Osteoblast (primary cell): Measurements from ENCODE around the gene SMIM13. TPM values are rescaled to one million over a fixed set of nuclear protein-coding genes. Genes with fewer than 3 reads are reported as not detected.

Source experiments
- DNase-seq: peaks from one replicate; pipeline ENCODE4 v3.0.0; 2011; ENCODE audit warnings: low spot score, mixed read lengths; ENCODE audit not compliant: insufficient read length; ENCODE audit errors: missing footprints
- H2AFZ ChIP-seq: 2 replicates; pipeline ENCODE4 v1.6.0; 2011; ENCODE audit warnings: mild to moderate bottlenecking, low read length
- H3K27ac ChIP-seq: 2 replicates; pipeline ENCODE4 v1.5.1; 2011; ENCODE audit warnings: mild to moderate bottlenecking, low read depth, low read length, moderate library complexity
- H3K27me3 ChIP-seq: 2 replicates; pipeline ENCODE4 v1.6.0; 2012; ENCODE audit warnings: mild to moderate bottlenecking, control low read depth, inconsistent platforms, low read length, moderate library complexity; ENCODE audit not compliant: insufficient read depth
- H3K36me3 ChIP-seq: 2 replicates; pipeline ENCODE4 v1.5.1; 2011; ENCODE audit warnings: mild to moderate bottlenecking, low read length, control low read depth, moderate library complexity; ENCODE audit not compliant: insufficient read depth
- H3K4me1 ChIP-seq: 2 replicates; pipeline ENCODE4 v1.5.1; 2011; ENCODE audit warnings: mild to moderate bottlenecking, low read length, control low read depth, moderate library complexity; ENCODE audit not compliant: insufficient read depth
- H3K4me2 ChIP-seq: 2 replicates; pipeline ENCODE4 v1.6.0; 2011; ENCODE audit warnings: mild to moderate bottlenecking, low read length; ENCODE audit not compliant: insufficient read depth
- H3K4me3 ChIP-seq: fragments of 200-600 bp; sonication (generic); 3 replicates; pipeline ENCODE4 v1.5.1; 2012; ENCODE audit warnings: mild to moderate bottlenecking, low read length, inconsistent platforms; ENCODE audit not compliant: insufficient read depth
- H3K79me2 ChIP-seq: 2 replicates; pipeline ENCODE4 v1.6.0; 2012; ENCODE audit warnings: mild to moderate bottlenecking, low read length, control low read depth, inconsistent platforms; ENCODE audit not compliant: insufficient read depth
- H3K9me3 ChIP-seq: 2 replicates; pipeline ENCODE4 v1.5.1; 2011; ENCODE audit warnings: low read depth, low read length, control low read depth
- H4K20me1 ChIP-seq: 2 replicates; pipeline ENCODE4 v1.6.0; 2012; ENCODE audit warnings: mild to moderate bottlenecking, low read length, control low read depth; ENCODE audit not compliant: insufficient read depth
- total RNA-seq: library from RNA; depleted of rRNA; stranded (reverse); fragments of >200 nt; gene quantifications from 2 replicates; pipeline ENCODE4 v1.2.3, GENCODE V29; 2012
- TF ChIP-seq, protein P1 (sequence below): IDR thresholded peaks from 2 replicates; pipeline ENCODE4 v1.5.1; 2011; ENCODE audit warnings: mild to moderate bottlenecking, low read depth, low read length, moderate library complexity; ENCODE audit errors: extremely low read depth

The SMIM13 gene
- total RNA-seq, 1 donor: 8.3 TPM

DNA sequence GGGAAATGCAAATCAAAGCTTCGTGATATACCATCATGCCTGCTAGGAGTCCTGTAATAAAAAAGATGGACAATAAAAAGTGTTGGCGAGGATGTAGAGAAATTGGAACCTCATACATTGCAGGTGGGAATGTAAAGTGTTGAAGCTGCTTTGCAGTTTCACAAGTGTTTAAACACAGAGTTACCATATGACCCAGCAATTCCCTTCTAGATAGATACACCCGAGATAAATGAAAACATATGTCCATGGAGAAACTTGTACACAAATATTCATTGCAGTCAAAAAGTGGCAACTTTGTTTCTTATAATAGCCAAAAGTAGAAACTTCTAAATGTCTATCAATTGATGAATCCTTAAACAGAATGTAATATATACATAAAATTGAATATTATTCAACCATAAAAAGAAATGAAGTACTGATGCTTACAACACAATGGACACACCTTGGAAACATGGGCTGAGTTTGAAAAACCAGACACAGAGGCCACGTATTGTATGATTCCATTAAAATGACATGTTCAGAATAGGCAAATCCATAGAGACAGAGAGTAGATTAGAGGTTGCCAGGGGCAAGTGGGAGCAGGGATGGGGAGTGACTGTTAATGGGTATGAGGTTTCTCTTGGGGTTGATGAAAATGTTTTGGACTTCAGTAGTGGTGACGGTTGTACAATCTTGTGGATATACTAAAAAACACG, 38.7 kb downstream of the SMIM13 start:
- no peaks in the 10 kb centered on the region for H3K27me3 ChIP-seq
- DNase-seq: no peak
- H3K27ac ChIP-seq: no peak overlapping the region
- no peaks in the 10 kb centered on the region for H3K9me3 ChIP-seq
- no peak overlapping the region for H3K4me2 ChIP-seq
- H2AFZ ChIP-seq: no peak overlapping the region
- H3K79me2 ChIP-seq: peaks cover 41% of the 10 kb centered on the region
- H4K20me1 ChIP-seq: peaks cover 31% of the 10 kb centered on the region
- TF ChIP-seq, protein P1, sequence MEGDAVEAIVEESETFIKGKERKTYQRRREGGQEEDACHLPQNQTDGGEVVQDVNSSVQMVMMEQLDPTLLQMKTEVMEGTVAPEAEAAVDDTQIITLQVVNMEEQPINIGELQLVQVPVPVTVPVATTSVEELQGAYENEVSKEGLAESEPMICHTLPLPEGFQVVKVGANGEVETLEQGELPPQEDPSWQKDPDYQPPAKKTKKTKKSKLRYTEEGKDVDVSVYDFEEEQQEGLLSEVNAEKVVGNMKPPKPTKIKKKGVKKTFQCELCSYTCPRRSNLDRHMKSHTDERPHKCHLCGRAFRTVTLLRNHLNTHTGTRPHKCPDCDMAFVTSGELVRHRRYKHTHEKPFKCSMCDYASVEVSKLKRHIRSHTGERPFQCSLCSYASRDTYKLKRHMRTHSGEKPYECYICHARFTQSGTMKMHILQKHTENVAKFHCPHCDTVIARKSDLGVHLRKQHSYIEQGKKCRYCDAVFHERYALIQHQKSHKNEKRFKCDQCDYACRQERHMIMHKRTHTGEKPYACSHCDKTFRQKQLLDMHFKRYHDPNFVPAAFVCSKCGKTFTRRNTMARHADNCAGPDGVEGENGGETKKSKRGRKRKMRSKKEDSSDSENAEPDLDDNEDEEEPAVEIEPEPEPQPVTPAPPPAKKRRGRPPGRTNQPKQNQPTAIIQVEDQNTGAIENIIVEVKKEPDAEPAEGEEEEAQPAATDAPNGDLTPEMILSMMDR: no peak
- H3K4me1 ChIP-seq: peaks cover 5% of the 10 kb centered on the region
- H3K36me3 ChIP-seq: peaks cover 14% of the 10 kb centered on the region
- H3K4me3 ChIP-seq: no peak overlapping the region

- Histone ChIP-seq H3K4me3 (no peak overlapping the region), H3K9me3 (no peaks in the 10 kb centered on the region), H3K27me3 (no peaks in the 10 kb centered on the region), H3K4me1 (peaks cover 5% of the 10 kb centered on the region), H4K20me1 (peaks cover 28% of the 10 kb centered on the region), H3K27ac (no peak overlapping the region), H3K79me2 (peaks cover 33% of the 10 kb centered on the region), H3K36me3 (peaks cover 14% of the 10 kb centered on the region), H3K4me2 (no peak overlapping the region), H2AFZ (no peak overlapping the region)
- no peak for DNase-seq
- TF ChIP-seq, protein P1: no peak
Measured at GRCh38 chr6:11133281-11133680, 39.6 kb downstream of the SMIM13 start.

DNA sequence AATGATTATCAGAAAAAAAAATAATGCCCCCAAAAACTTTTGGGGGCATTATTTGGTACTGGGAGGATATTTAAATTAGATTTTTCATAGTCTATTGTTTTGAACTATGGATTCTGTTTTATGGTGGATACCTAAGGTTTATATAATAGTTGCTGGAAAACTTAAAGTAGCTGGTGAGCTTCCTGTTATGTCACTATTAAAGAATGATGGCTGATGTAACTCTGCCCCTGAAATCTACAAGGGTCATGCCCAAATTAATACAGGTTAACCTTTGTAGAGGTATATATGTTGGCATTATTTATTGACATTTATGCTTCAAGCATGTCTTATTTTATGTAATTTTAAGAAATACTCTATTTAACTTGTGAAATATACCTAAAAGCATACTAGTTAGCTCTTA, 43.2 kb downstream of the SMIM13 start:
- H3K4me3 ChIP-seq: no peak overlapping the region

More for the DNA sequence above, 43.2 kb downstream of the SMIM13 start:
- no peak for DNase-seq
- Histone ChIP-seq H3K27ac (no peak overlapping the region), H4K20me1 (peaks cover 7% of the 10 kb centered on the region), H3K4me2 (no peak overlapping the region), H3K27me3 (no peaks in the 10 kb centered on the region), H3K79me2 (peaks cover 8% of the 10 kb centered on the region), H3K36me3 (peaks cover 14% of the 10 kb centered on the region), H3K9me3 (no peaks in the 10 kb centered on the region), H2AFZ (no peak overlapping the region), H3K4me1 (peaks cover 5% of the 10 kb centered on the region)
- TF ChIP-seq, protein P1: no peak
